WTC11 (cell line): ENCODE data around the gene SENP3. TPM values are rescaled to one million over a fixed set of nuclear protein-coding genes. Genes with fewer than 3 reads are reported as not detected.

Experiments used
- ATAC-seq: fragments of 200-7000 bp; cut with Tn5 transposase; 2 replicates; pipeline ENCODE4 v1.10.0; 2021; ENCODE audit warnings: mild to moderate bottlenecking, moderate library complexity
- CTCF ChIA-PET: fragments of 300-600 bp; sonication (Branson Sonifier 250); formaldehyde crosslinking; loops from one replicate; lab custom pipeline; 2021; ENCODE audit warnings: antibody characterized with exemption; lab: Charles Lee
- POLR2A ChIA-PET: fragments of 350-600 bp; sonication (Branson Sonifier 250); formaldehyde crosslinking; loops from one replicate; lab custom pipeline; 2021; ENCODE audit warnings: antibody characterized with exemption; lab: Charles Lee
- DNase-seq: peaks from one replicate; pipeline ENCODE4 v3.0.0; 2021; ENCODE audit warnings: low spot score
- H3K27ac Mint-ChIP-seq: 2 replicates; pipeline ENCODE4 v1.8.0; 2021; ENCODE audit warnings: mixed read lengths
- H3K27me3 Mint-ChIP-seq: 2 replicates; pipeline ENCODE4 v1.8.0; 2021; ENCODE audit warnings: low read depth, mild to moderate bottlenecking, moderate library complexity, mixed read lengths
- H3K36me3 Mint-ChIP-seq: 2 replicates; pipeline ENCODE4 v1.8.0; 2021; ENCODE audit warnings: mixed read lengths
- H3K4me1 Mint-ChIP-seq: 2 replicates; pipeline ENCODE4 v1.8.0; 2022; ENCODE audit warnings: mixed read lengths
- H3K4me3 Mint-ChIP-seq: 2 replicates; pipeline ENCODE4 v1.8.0; 2021; ENCODE audit warnings: mild to moderate bottlenecking, moderate library complexity, mixed read lengths
- H3K9me3 Mint-ChIP-seq: 2 replicates; pipeline ENCODE4 v1.8.0; 2021; ENCODE audit warnings: mixed read lengths
- ATF2 ChIP-seq: sonication (generic); formaldehyde crosslinking; IDR thresholded peaks from 2 replicates; pipeline ENCODE4 v1.8.1; 2022; ENCODE audit warnings: low read depth, missing genetic modification reagents, borderline replicate concordance
- E2F1 ChIP-seq: sonication (generic); formaldehyde crosslinking; IDR thresholded peaks from 2 replicates; pipeline ENCODE4 v1.8.0; 2022; ENCODE audit warnings: mild to moderate bottlenecking, missing genetic modification reagents
- HMGA2 ChIP-seq: fragments of 250-450 bp; sonication (Bioruptor Pico); IDR thresholded peaks from 2 replicates; pipeline ENCODE4 v1.4.0; 2021; ENCODE audit warnings: mild to moderate bottlenecking, moderate library complexity
- HMGXB4 ChIP-seq: sonication (generic); formaldehyde crosslinking; IDR thresholded peaks from 2 replicates; pipeline ENCODE4 v1.8.1; 2023; ENCODE audit warnings: mild to moderate bottlenecking, moderate library complexity, missing genetic modification reagents
- IRF1 ChIP-seq: sonication (generic); formaldehyde crosslinking; IDR thresholded peaks from 2 replicates; pipeline ENCODE4 v1.8.0; 2023; ENCODE audit warnings: missing genetic modification reagents
- KAT7 ChIP-seq: sonication (generic); formaldehyde crosslinking; IDR thresholded peaks from 2 replicates; pipeline ENCODE4 v1.8.1; 2023; ENCODE audit warnings: missing genetic modification reagents, mild to moderate bottlenecking, borderline replicate concordance
- MXD4 ChIP-seq: fragments of 250-450 bp; sonication (Bioruptor Pico); IDR thresholded peaks from 2 replicates; pipeline ENCODE4 v1.8.0; 2021; ENCODE audit warnings: mild to moderate bottlenecking, moderate library complexity, borderline replicate concordance
- NFE2L1 ChIP-seq: sonication (generic); formaldehyde crosslinking; IDR thresholded peaks from 2 replicates; pipeline ENCODE4 v1.8.1; 2023; ENCODE audit warnings: missing genetic modification reagents
- NR2C2 ChIP-seq: sonication (generic); formaldehyde crosslinking; IDR thresholded peaks from 2 replicates; pipeline ENCODE4 v1.8.0; 2022; ENCODE audit warnings: mild to moderate bottlenecking, missing genetic modification reagents
- TEAD1 ChIP-seq: sonication (generic); formaldehyde crosslinking; IDR thresholded peaks from 2 replicates; pipeline ENCODE4 v1.8.0; 2022; ENCODE audit warnings: mild to moderate bottlenecking, missing genetic modification reagents
- ZNF138 ChIP-seq: sonication (generic); formaldehyde crosslinking; conservative IDR thresholded peaks from 2 replicates; pipeline ENCODE4 v1.8.1; 2022; ENCODE audit warnings: mild to moderate bottlenecking, moderate library complexity, missing genetic modification reagents
- ZNF219 ChIP-seq: sonication (generic); formaldehyde crosslinking; IDR thresholded peaks from 2 replicates; pipeline ENCODE4 v1.8.0; 2023; ENCODE audit warnings: missing genetic modification reagents, mild to moderate bottlenecking, borderline replicate concordance
- ZNF317 ChIP-seq: sonication (generic); formaldehyde crosslinking; IDR thresholded peaks from 2 replicates; pipeline ENCODE4 v1.8.1; 2023; ENCODE audit warnings: low read depth, mild to moderate bottlenecking, moderate library complexity, missing genetic modification reagents, borderline replicate concordance
- ZNF671 ChIP-seq: fragments of 250-450 bp; sonication (Bioruptor Pico); IDR thresholded peaks from 2 replicates; pipeline ENCODE4 v1.8.0; 2021; ENCODE audit warnings: mild to moderate bottlenecking
- total RNA-seq: library from RNA; stranded (reverse); gene quantifications from 3 replicates; pipeline ENCODE4 v1.2.3, GENCODE V29; 2021

SENP3 gene
- total RNA-seq, 1 experiment from 2014 or later, result 85.4 TPM

GRCh38 chr17:7611635-7612293 is 50.0 kb downstream of the SENP3 start (continued):
- TF ChIP-seq NR2C2 (CRISPR knock-in tag) (no peak), ZNF317 (no peak), MXD4 (no peak), ZNF138 (CRISPR knock-in tag) (no peak), ATF2 (no peak), IRF1 (no peak), KAT7 (CRISPR knock-in tag) (no peak), ZNF671 (CRISPR knock-in tag) (no peak)
- TF ChIP-seq, all 79 proteins: peak for 0

- no peak for ATAC-seq
- H3K27ac Mint-ChIP-seq, result no peak overlapping the region; the same call in 1 of the 2 replicates
- peaks cover 22% of the 10 kb centered on the region for H3K4me1 Mint-ChIP-seq
- H3K36me3 Mint-ChIP-seq, result peaks cover 6% of the 10 kb centered on the region; the same call in 1 of the 2 replicates
- POLR2A ChIA-PET, result interaction anchor here (0.7 to 1.2 kb wide), 4 partner anchors 48 to 116 kb away, joined by 3 to 9 read pairs (median 6); no protein-coding TSS in a partner anchor
- TF ChIP-seq HMGA2 (no peak), HMGXB4 (CRISPR knock-in tag) (no peak), E2F1 (no peak), ZNF219 (CRISPR knock-in tag) (no peak)
- peak overlapping the region; percentile 83 for H3K4me3 Mint-ChIP-seq
- H3K27me3 Mint-ChIP-seq, result no peaks in the 10 kb centered on the region
- no peaks in the 10 kb centered on the region for H3K9me3 Mint-ChIP-seq
- DNase-seq, result no peak
- CTCF ChIA-PET, result interaction anchor here (0.6 to 4.2 kb wide), 4 partner anchors 23 to 52 kb away, joined by 3 to 20 read pairs (median 3); partner anchors contain the start of genes ATP1B2 and SOX15
Observed at GRCh38 chr17:7612294-7612640, 50.5 kb downstream of the SENP3 start.

- Mint-ChIP-seq H3K27ac (peak overlapping the region; percentile 87), H3K27me3 (no peaks in the 10 kb centered on the region), H3K36me3 (peaks cover 6% of the 10 kb centered on the region; the same call in 1 of the 2 replicates), H3K9me3 (no peaks in the 10 kb centered on the region), H3K4me1 (peaks cover 22% of the 10 kb centered on the region), H3K4me3 (peak overlapping the region; percentile 83)
- CTCF ChIA-PET, result interaction anchor here (0.7 to 3.5 kb wide), 18 partner anchors 14 to 376 kb away, joined by 3 to 47 read pairs (median 8); partner anchors contain the start of genes ATP1B2, DNAH2, MPDU1 and SAT2
- TF ChIP-seq NFE2L1, result no peak
- TF ChIP-seq TEAD1 (CRISPR knock-in tag), result no peak
- POLR2A ChIA-PET, result interaction anchor here (0.8 to 2.8 kb wide), 5 partner anchors 14 to 73 kb away, joined by 3 to 31 read pairs (median 4); partner anchors contain the start of genes ATP1B2, MPDU1, SAT2 and TP53
- no peak for DNase-seq
- ATAC-seq, result no peak
Observed at GRCh38 chr17:7613769-7614424, 52.2 kb downstream of the SENP3 start.
